ENCODE data around the gene CAV1. TPM values are rescaled to one million over a fixed set of nuclear protein-coding genes. Genes with fewer than 3 reads are reported as not detected.
A peak's percentile ranks its signal among the peaks of the same experiment; 100 is the strongest.

Gene CAV1
- total and polyA plus RNA-seq, 2 of the 13 experiments (the other 11 are each of a cell fraction or from before 2014, with no cell fraction given), result 0.40 TPM; not detected in 1

DNA sequence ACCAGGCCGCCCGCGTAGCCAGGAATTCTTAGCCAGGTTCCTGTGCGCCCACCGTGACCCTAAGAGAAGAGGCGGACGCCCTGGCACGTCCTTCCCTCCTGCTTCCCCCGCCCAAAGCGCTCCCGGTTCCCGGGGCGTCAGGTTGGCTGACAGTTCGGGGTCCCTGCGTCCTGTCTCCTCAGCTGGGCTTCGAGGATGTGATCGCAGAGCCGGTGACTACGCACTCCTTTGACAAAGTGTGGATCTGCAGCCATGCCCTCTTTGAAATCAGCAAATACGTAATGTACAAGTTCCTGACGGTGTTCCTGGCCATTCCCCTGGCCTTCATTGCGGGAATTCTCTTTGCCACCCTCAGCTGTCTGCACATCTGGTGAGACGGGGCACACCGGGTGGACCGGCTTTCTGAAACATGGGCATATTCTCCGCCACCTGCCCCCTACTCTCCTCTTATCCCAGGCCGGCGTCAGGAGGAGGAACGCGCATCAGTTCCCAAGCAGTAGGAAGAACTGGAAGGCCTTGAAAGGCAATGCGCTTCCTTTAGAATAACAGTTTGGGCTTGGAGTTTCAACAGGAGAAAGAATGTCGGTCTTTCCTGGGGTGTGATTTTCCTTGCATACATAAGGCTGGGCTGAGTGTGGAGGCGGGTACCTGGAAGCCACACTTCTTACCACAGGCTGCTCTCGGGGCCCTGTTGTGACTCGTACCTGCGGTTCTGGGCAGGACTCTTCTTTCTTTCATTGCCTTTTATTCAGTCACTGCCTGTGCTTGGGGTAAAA is 24.6 kb upstream of the CAV1 start:
- intact Hi-C loops (cut with micrococcal nuclease; ENCODE audit: unreplicated experiment), result no loop called here
- Histone ChIP-seq H3K27me3 (ENCODE audit: control insufficient read depth in 1 of 2, insufficient read depth in 2 of 2, low read length in 2 of 2) (peaks cover 2 to 23% of the 10 kb centered on the region in 2 experiments; a peak in 4 of 5 replicates), H3K36me3 (replicated peaks in 1 of 2; ENCODE audit: control insufficient read depth in 1 of 2, insufficient read depth in 2 of 2, low read length in 2 of 2) (no peaks in the 10 kb centered on the region), H3K4me3 (replicated peaks in 1 of 3; ENCODE audit: insufficient read depth in 1 of 3, low read depth in 2 of 3, low read length in 3 of 3) (peak overlapping the region; percentile 38 to 73 (median 42); a peak in 5 of 6 replicates), H2AFZ (ENCODE audit: low read length) (no peak overlapping the region), H3K4me2 (ENCODE audit: low read depth, low read length) (peak overlapping the region; percentile 79), H3K4me1 (ENCODE audit: insufficient read depth, low read length) (peaks cover 10% of the 10 kb centered on the region; the same call in 1 of the 2 replicates), H3K27ac (ENCODE audit: extremely low read length, insufficient read depth, low read length) (no peak overlapping the region), H3K79me2 (ENCODE audit: insufficient read depth, low read length) (no peaks in the 10 kb centered on the region), H4K20me1 (ENCODE audit: insufficient read depth, low read length) (no peaks in the 10 kb centered on the region), H3K9ac (ENCODE audit: insufficient read depth, low read depth, low read length) (no peak overlapping the region), H3K9me3 (ENCODE audit: low read length) (no peaks in the 10 kb centered on the region)
- in situ Hi-C loops (cut with HindIII; ENCODE audit: extremely low pct_ligation_motif_present, low pct_unique_long_range_greater_than_20kb), result no loop called here
- no peak for TF ChIP-seq ZNF253 (CRISPR knock-in tag; IDR thresholded peaks at IDR 0.05; ENCODE audit: borderline replicate concordance)
- TF ChIP-seq ZNF441 (CRISPR knock-in tag; IDR thresholded peaks at IDR 0.05; ENCODE audit: borderline replicate concordance), result no peak
- TF ChIP-seq ELF4 (CRISPR knock-in tag; IDR thresholded peaks at IDR 0.05; ENCODE audit: borderline replicate concordance), result no peak
- peak; percentile 78 for TF ChIP-seq EZH2 (conservative IDR thresholded peaks at IDR 0.05; ENCODE audit: low read depth, low read length)
- 0 out of 2 replicates have a peak, but pooled peaks have one; percentile 44 for TF ChIP-seq ZNF777 (CRISPR knock-in tag; IDR thresholded peaks at IDR 0.05)
- TF ChIP-seq MIXL1 (CRISPR knock-in tag; IDR thresholded peaks at IDR 0.05), result no peak
- FAIRE-seq, result no peak
- 45% methylated on average over 19 of the region's 36 CpGs for WGBS (ENCODE audit: low lambda C conversion rate)
- no TSS peak for BruUV-seq (replicated peaks)
- ChIA-PET CTCF (ENCODE audit: low intra/inter-chr PET ratio, low total read pairs) (no interaction called here), POLR2A (no interaction called here)
- no peak for DNase-seq (ENCODE audit: low spot score)
- peak; percentile 34 for ATAC-seq

GRCh38 chr7:116501425-116502167 is 23.2 kb upstream of the CAV1 start:
- no peak overlapping the region for H3K4me2 ChIP-seq (ENCODE audit: low read depth, low read length)
- no peaks in the 10 kb centered on the region for H4K20me1 ChIP-seq (ENCODE audit: insufficient read depth, low read length)
- no peak overlapping the region for H3K4me3 ChIP-seq (replicated peaks in 1 of 3; ENCODE audit: insufficient read depth in 1 of 3, low read depth in 2 of 3, low read length in 3 of 3)
- H3K9me3 ChIP-seq (ENCODE audit: low read length), result no peaks in the 10 kb centered on the region
- H3K27me3 ChIP-seq (ENCODE audit: control insufficient read depth in 1 of 2, insufficient read depth in 2 of 2, low read length in 2 of 2), result peaks cover 2 to 23% of the 10 kb centered on the region in 2 experiments; a peak in 4 of 5 replicates
- peak in 1 of 2 experiments; percentile 8; a peak in 1 of 4 replicates for TF ChIP-seq MAFK (conservative IDR thresholded peaks at IDR 0.05 in 1 of 2, IDR thresholded peaks at IDR 0.05 in 1 of 2; ENCODE audit: low read length in 2 of 2)
- TF ChIP-seq, protein P1, sequence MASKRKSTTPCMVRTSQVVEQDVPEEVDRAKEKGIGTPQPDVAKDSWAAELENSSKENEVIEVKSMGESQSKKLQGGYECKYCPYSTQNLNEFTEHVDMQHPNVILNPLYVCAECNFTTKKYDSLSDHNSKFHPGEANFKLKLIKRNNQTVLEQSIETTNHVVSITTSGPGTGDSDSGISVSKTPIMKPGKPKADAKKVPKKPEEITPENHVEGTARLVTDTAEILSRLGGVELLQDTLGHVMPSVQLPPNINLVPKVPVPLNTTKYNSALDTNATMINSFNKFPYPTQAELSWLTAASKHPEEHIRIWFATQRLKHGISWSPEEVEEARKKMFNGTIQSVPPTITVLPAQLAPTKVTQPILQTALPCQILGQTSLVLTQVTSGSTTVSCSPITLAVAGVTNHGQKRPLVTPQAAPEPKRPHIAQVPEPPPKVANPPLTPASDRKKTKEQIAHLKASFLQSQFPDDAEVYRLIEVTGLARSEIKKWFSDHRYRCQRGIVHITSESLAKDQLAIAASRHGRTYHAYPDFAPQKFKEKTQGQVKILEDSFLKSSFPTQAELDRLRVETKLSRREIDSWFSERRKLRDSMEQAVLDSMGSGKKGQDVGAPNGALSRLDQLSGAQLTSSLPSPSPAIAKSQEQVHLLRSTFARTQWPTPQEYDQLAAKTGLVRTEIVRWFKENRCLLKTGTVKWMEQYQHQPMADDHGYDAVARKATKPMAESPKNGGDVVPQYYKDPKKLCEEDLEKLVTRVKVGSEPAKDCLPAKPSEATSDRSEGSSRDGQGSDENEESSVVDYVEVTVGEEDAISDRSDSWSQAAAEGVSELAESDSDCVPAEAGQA (IDR thresholded peaks at IDR 0.05; ENCODE audit: low read depth), result no peak
- TF ChIP-seq, protein P1 (CRISPR knock-in tag; IDR thresholded peaks at IDR 0.05; ENCODE audit: borderline replicate concordance), result no peak
- no peaks in the 10 kb centered on the region for H3K79me2 ChIP-seq (ENCODE audit: insufficient read depth, low read length)
- no peak overlapping the region for H3K27ac ChIP-seq (ENCODE audit: extremely low read length, insufficient read depth, low read length)
- in situ Hi-C loops (cut with HindIII; ENCODE audit: extremely low pct_ligation_motif_present, low pct_unique_long_range_greater_than_20kb), result no loop called here
- FAIRE-seq (no peak), DNase-seq (ENCODE audit: low spot score) (no peak), ATAC-seq (no peak)
- 15% methylated on average over 5 of the region's 5 CpGs for WGBS (ENCODE audit: low lambda C conversion rate)
- no peaks in the 10 kb centered on the region for H3K36me3 ChIP-seq (replicated peaks in 1 of 2; ENCODE audit: control insufficient read depth in 1 of 2, insufficient read depth in 2 of 2, low read length in 2 of 2)
- ChIA-PET POLR2A (no interaction called here), CTCF (ENCODE audit: low intra/inter-chr PET ratio, low total read pairs) (no interaction called here)
- peaks cover 10% of the 10 kb centered on the region; the same call in 1 of the 2 replicates for H3K4me1 ChIP-seq (ENCODE audit: insufficient read depth, low read length)
- no TSS peak for BruUV-seq (replicated peaks)
- H3K9ac ChIP-seq (ENCODE audit: insufficient read depth, low read depth, low read length), result no peak overlapping the region
- intact Hi-C loops (cut with micrococcal nuclease; ENCODE audit: unreplicated experiment), result no loop called here
- H2AFZ ChIP-seq (ENCODE audit: low read length), result no peak overlapping the region

Data from HepG2 (cell line).